Loucy (cell line): ENCODE results near the gene USP5.

Experiments used
- H2AFZ ChIP-seq: fragments of 200-600 bp; sonication (generic); 2 replicates; pipeline ENCODE4 v1.6.0; 2016; ENCODE audit warnings: antibody characterized with exemption, mild to moderate bottlenecking, low read length, moderate library complexity
- H3F3A ChIP-seq: fragments of 200-600 bp; 2 replicates; pipeline ENCODE4 v1.6.0; 2016; ENCODE audit warnings: antibody characterized with exemption, low read depth, mild to moderate bottlenecking
- H3K27me3 ChIP-seq: fragments of 200-600 bp; sonication (generic); 2 replicates; pipeline ENCODE4 v1.6.1; 2014; ENCODE audit warnings: low read length, mild to moderate bottlenecking; ENCODE audit not compliant: insufficient read depth, poor library complexity, severe bottlenecking
- H3K36me3 ChIP-seq: fragments of 200-600 bp; sonication (generic); 2 replicates; pipeline ENCODE4 v1.6.1; 2016; ENCODE audit warnings: low read length; ENCODE audit not compliant: insufficient read depth
- H3K4me1 ChIP-seq: fragments of 200-600 bp; sonication (generic); 2 replicates; pipeline ENCODE4 v1.5.1; 2014; ENCODE audit warnings: low read length, mild to moderate bottlenecking; ENCODE audit not compliant: insufficient read depth, poor library complexity, severe bottlenecking
- H3K4me2 ChIP-seq: fragments of 200-600 bp; sonication (generic); 2 replicates; pipeline ENCODE4 v1.6.0; 2014; ENCODE audit warnings: antibody characterized with exemption, low read length, low read depth, mild to moderate bottlenecking; ENCODE audit not compliant: poor library complexity, severe bottlenecking
- H3K4me3 ChIP-seq: fragments of 200-600 bp; sonication (generic); 2 replicates; pipeline ENCODE4 v1.5.1; 2014; ENCODE audit warnings: low read length, mild to moderate bottlenecking, mixed read lengths; ENCODE audit not compliant: poor library complexity, severe bottlenecking
- H3K79me2 ChIP-seq: fragments of 200-600 bp; sonication (generic); 2 replicates; pipeline ENCODE4 v1.6.1; 2014; ENCODE audit warnings: low read length; ENCODE audit not compliant: insufficient read depth
- H3K9ac ChIP-seq: fragments of 200-600 bp; sonication (generic); 2 replicates; pipeline ENCODE4 v1.6.0; 2014; ENCODE audit warnings: mild to moderate bottlenecking, low read depth, low read length, moderate library complexity; ENCODE audit not compliant: poor library complexity, severe bottlenecking
- H3K9me2 ChIP-seq: fragments of 200-600 bp; sonication (generic); replicated peaks from 2 replicates; pipeline ENCODE4 v1.6.1; 2016; ENCODE audit warnings: low read depth, low read length, mixed read lengths
- H3K9me3 ChIP-seq: fragments of 200-600 bp; sonication (generic); 2 replicates; pipeline ENCODE4 v1.6.1; 2014; ENCODE audit warnings: mild to moderate bottlenecking, antibody characterized with exemption, low read length, low read depth; ENCODE audit not compliant: insufficient read depth
- H4K20me1 ChIP-seq: fragments of 200-600 bp; sonication (generic); 2 replicates; pipeline ENCODE4 v1.6.0; 2014; ENCODE audit warnings: antibody characterized with exemption, low read length, mild to moderate bottlenecking; ENCODE audit not compliant: insufficient read depth, poor library complexity, severe bottlenecking
- EZH2phosphoT487 ChIP-seq: fragments of 200-600 bp; IDR thresholded peaks from 2 replicates; pipeline ENCODE4 v1.6.1; 2018; ENCODE audit warnings: antibody characterized with exemption, mild to moderate bottlenecking, moderate library complexity, borderline replicate concordance
- TF ChIP-seq, protein P1 (sequence below): fragments of 200-600 bp; sonication (generic); conservative IDR thresholded peaks from 2 replicates; pipeline ENCODE4 v1.5.1; 2014; ENCODE audit warnings: mild to moderate bottlenecking, antibody characterized with exemption, low read length

The USP5 gene

DNA sequence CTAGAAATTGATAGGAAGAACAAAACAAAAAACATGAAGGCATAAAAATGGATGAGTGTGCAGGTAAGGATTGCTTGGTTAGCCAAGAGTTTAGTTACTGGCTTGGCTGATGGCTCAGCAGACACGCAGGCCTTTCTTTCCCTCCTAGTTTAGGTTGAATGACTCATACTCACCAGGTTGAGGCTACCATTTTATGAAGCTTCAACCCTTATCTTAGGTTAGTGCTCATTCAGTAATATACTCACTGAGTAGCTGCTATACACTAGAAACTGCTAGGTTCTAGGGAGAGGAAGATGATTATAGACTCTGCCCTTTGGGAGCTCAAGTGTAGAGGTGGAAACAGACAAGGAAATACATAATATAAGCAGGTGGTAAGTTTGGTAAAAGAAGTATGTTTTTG is 17.7 kb upstream of the USP5 start:
- Histone ChIP-seq H2AFZ (no peak overlapping the region), H3K36me3 (peaks cover 11% of the 10 kb centered on the region; the same call in 1 of the 2 replicates), H3F3A (no peaks in the 10 kb centered on the region), H3K4me2 (no peak overlapping the region), H3K27me3 (no peaks in the 10 kb centered on the region), H3K79me2 (peaks cover 13% of the 10 kb centered on the region; the same call in 1 of the 2 replicates), H3K9me3 (no peaks in the 10 kb centered on the region), H3K9me2 (no peaks in the 10 kb centered on the region), H4K20me1 (no peaks in the 10 kb centered on the region), H3K9ac (no peak overlapping the region), H3K4me1 (peaks cover 13% of the 10 kb centered on the region), H3K4me3 (no peak overlapping the region)
- TF ChIP-seq EZH2phosphoT487 = no peak
- TF ChIP-seq, protein P1, sequence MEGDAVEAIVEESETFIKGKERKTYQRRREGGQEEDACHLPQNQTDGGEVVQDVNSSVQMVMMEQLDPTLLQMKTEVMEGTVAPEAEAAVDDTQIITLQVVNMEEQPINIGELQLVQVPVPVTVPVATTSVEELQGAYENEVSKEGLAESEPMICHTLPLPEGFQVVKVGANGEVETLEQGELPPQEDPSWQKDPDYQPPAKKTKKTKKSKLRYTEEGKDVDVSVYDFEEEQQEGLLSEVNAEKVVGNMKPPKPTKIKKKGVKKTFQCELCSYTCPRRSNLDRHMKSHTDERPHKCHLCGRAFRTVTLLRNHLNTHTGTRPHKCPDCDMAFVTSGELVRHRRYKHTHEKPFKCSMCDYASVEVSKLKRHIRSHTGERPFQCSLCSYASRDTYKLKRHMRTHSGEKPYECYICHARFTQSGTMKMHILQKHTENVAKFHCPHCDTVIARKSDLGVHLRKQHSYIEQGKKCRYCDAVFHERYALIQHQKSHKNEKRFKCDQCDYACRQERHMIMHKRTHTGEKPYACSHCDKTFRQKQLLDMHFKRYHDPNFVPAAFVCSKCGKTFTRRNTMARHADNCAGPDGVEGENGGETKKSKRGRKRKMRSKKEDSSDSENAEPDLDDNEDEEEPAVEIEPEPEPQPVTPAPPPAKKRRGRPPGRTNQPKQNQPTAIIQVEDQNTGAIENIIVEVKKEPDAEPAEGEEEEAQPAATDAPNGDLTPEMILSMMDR = no peak

- H3K79me2 ChIP-seq = peaks cover 7% of the 10 kb centered on the region; the same call in 1 of the 2 replicates
- no peak overlapping the region for H3K4me2 ChIP-seq
- TF ChIP-seq EZH2phosphoT487 = no peak
- TF ChIP-seq, protein P1 = no peak
- no peak overlapping the region for H3K4me3 ChIP-seq
- no peaks in the 10 kb centered on the region for H3K27me3 ChIP-seq
- no peaks in the 10 kb centered on the region for H3K9me3 ChIP-seq
- H2AFZ ChIP-seq = no peak overlapping the region
- no peaks in the 10 kb centered on the region for H4K20me1 ChIP-seq
- no peaks in the 10 kb centered on the region for H3K9me2 ChIP-seq
- H3K36me3 ChIP-seq = peaks cover 11% of the 10 kb centered on the region; the same call in 1 of the 2 replicates
- peaks cover 8% of the 10 kb centered on the region for H3K4me1 ChIP-seq
- no peak overlapping the region for H3K9ac ChIP-seq
- no peaks in the 10 kb centered on the region for H3F3A ChIP-seq
Observed at GRCh38 chr12:6834873-6835272, 17.1 kb upstream of the USP5 start.

GRCh38 chr12:6836851-6837250 is 15.1 kb upstream of the USP5 start:
- Histone ChIP-seq H3K27me3 (no peaks in the 10 kb centered on the region), H3K36me3 (peaks cover 11% of the 10 kb centered on the region; the same call in 1 of the 2 replicates)

More at GRCh38 chr12:6836851-6837250, 15.1 kb upstream of the USP5 start:
- Histone ChIP-seq H3K9ac (no peak overlapping the region), H3F3A (no peaks in the 10 kb centered on the region), H3K9me2 (no peaks in the 10 kb centered on the region), H3K9me3 (no peaks in the 10 kb centered on the region), H3K4me3 (no peak overlapping the region), H3K79me2 (no peaks in the 10 kb centered on the region), H4K20me1 (no peaks in the 10 kb centered on the region), H3K4me1 (no peaks in the 10 kb centered on the region), H2AFZ (no peak overlapping the region), H3K4me2 (no peak overlapping the region)
- TF ChIP-seq EZH2phosphoT487 = no peak
- TF ChIP-seq, protein P1 = no peak
